ENCODE results near the gene HIVEP2.

- no peak for TF ChIP-seq CTCF (IDR thresholded peaks at IDR 0.05 in 8 of 11, conservative IDR thresholded peaks at IDR 0.05 in 3 of 11)
- TF ChIP-seq POLR2AphosphoS5 (IDR thresholded peaks at IDR 0.05): no peak
Observed at GRCh38 chr6:142907544-142907943, 37.4 kb downstream of the HIVEP2 start.
